Effector CD4-positive, alpha-beta T cell (primary cell): ENCODE measurements around the gene FOXP3.
A peak's percentile ranks its signal among the peaks of the same experiment; 100 is the strongest.
"Not testable (repeated sequence)": the region's sequence is repeated elsewhere in the genome, so short reads cannot be mapped to it uniquely, and the experiment has no call there.

Experiments used
- DNase-seq: peaks from one replicate; pipeline ENCODE4 v3.0.0-alpha.2; 2020
- total RNA-seq: gene quantifications from one replicate; lab custom pipeline; 2026; lab: John Stamatoyannopoulos, UW

FOXP3 gene, protein sequence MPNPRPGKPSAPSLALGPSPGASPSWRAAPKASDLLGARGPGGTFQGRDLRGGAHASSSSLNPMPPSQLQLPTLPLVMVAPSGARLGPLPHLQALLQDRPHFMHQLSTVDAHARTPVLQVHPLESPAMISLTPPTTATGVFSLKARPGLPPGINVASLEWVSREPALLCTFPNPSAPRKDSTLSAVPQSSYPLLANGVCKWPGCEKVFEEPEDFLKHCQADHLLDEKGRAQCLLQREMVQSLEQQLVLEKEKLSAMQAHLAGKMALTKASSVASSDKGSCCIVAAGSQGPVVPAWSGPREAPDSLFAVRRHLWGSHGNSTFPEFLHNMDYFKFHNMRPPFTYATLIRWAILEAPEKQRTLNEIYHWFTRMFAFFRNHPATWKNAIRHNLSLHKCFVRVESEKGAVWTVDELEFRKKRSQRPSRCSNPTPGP
- 40.9 reads per million, percentile 64 among the genes with 10 or more reads in this experiment for total RNA-seq

DNA sequence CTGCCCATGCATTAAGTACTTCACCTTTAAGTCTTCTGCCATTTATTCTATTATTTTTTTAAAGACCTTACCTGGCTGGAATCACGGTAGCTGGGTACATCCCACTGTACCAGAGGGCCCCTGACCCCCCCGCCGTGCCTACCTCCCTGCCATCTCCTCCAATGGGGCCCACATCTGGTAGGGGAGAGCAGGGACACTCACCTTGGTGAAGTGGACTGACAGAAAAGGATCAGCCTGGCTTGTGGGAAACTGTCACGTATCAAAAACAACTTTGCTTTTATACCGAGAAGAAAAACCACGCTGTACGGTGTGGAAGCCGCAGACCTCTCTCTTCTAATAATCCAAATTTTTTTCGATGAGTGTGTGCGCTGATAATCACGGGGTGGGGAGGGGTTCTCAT is at the start of gene FOXP3:
Gene FOXP3 (minus strand): TSS at position 251 of the 400 bp plus-strand sequence. CDS start 6,205 bp downstream, outside the sequence.
- no peak for DNase-seq

DNA sequence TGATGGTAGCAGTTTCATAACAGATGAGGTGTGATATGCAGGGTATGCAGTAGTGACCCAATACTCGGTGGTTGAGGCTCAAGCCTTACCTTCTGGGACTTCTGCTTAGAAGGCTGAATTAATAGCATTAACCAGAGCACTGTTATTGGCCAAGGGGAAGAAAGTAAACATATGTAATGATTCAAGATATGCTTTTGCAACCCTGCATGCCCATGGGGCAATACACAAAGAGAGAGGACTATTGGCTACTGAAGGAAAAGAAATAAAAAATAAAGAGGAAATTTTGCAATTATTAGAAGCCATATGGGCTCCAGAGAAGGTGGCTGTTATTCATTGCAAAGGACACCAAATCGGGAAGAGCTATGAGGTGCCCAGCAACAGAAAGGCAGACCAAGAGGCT is 47.7 kb upstream of the FOXP3 start:
- no peak for DNase-seq

DNA sequence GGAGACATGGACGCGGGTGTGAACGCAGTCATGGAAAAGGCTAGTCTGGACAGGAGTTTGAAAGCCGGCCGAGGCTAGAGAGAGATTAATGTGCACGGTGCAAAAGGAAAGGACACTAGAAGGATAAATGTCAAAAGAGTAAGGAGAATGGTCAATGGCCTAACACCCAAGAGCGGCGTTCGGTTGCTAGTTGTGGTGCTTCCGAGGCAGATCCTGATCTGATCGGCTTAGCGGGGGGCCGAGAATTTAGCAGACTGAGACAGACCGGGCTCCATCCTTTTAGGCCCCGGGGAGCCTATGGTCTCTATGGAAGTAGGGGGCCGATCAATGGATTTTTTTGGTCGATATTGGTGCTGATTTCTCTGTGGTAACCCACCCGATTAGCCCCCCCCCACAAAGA is 45.9 kb upstream of the FOXP3 start:
- DNase-seq = no peak

DNA sequence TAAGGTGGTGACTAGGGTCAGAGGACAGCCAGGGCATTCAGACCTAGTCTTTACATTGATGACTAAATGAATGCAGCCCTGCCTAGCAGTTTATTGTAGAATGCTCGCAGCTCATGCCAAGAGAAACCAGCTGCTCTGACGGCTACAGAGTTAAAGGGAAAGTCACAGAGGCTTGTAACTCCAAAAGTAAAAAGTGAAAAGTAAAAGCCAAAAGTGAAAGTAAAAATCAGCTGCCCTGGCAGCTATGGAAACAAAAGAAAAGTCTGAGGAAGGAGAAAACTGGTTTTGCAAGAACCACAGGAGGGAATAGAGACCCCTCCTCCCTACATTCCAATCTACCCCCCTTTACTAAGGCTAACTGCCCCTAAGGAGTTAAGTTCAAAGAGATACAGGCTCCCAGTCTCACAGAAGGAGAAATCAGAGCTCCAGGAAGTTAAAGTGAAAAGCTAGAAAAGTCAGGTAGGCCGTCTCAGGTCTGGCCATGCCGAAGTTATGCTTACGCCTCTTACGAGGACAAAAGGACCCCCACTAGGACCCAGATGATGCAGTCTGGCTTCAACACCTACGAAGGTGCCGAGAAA is 45.0 kb upstream of the FOXP3 start:
- DNase-seq = no peak

DNA sequence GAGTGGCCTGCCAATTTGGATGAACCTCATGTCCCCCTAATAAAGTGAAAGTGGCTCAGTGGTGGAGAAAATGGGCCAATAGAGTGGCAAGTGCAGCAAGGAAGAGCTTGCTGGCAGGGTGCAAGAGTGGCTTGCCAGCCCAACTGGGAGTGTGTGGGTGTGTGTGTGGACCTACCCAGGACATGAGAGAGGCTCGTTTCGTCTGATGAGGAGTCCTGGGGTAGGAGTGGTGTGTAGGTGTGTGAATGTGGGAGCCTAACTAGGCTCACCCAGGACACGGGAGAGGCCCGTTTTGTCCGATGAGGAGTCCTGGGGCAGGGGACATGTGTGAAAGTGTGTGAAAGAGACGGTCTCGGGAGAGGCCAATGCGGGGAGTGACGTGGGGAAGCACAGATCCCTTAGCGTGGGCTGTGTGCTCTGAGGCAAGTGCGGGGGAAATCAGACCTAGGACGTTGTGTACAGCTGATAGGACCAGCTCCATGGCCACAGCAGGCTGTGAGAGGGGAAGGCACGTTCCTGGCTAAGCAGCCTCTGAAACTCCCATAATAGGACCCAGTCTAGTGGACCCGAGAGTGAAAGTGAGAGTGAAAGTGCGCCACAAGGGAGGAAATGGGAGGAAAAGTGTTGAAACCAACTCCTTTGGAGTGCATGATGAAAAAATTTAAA is 44.2 kb upstream of the FOXP3 start:
- no peak for DNase-seq

DNA sequence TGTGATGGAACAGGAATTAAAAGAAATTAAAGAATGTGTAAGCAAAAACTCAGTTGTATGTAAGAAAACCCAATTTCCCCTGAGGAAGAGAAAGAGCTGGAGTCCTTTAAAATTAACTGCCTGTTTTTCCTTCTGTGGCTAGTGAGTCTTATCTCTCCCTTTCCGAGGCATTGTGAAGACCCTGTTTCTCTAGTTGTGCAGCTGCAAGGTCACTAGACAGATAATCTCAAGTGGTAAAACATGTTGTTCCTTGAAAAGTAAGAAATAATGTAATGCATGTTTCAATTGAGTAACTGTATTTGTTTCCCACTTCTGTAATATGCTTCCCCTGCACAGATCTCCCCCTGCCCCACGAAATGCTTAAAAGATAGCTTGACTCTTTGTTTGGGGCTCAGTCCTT is 43.3 kb upstream of the FOXP3 start:
- DNase-seq = not testable (repeated sequence)

DNA sequence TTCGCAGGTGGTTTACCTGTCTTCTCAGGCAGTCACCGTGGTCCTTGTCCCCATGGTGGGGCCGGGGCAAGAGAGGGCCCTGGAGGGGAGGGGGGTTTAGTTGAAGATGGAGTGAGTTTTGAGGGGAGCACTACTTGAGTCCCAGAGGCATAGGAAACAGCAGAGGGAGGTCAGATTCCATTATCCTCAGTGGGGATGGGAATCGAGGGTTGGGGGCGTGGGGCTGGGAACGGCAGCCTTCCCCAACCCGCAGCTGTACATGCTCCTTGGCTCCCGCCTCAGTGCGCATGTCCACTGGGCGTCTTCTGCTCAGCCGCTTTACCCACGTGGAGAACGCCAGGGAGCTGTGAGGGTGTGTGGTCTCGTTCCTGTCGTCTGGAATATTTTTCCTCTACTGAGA is 38.8 kb upstream of the FOXP3 start, which contains the start of gene GAGE10:
Gene GAGE10 (plus strand): TSS at position 301 of the 400 bp plus-strand sequence. CDS start 1,214 bp downstream, outside the sequence.
- no peak for DNase-seq

DNA sequence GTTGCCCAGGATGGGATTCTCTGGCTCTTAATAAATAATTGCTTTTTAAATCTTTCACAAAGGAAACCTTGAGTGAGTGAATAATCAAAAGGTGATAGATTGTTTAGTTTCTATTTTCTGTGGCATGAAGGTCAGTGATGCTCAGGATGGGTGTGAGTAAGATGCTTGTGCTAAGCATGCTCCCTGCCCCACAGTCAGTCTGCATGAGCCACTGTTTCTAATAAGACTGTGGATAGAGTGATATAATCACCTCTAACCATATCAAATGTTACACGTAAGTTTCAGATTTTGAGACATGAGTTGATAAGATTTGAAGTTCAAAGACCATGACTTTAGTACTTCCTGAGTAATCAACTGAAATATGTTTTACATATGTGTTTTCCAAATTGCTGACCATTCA is 36.2 kb upstream of the FOXP3 start:
- no peak for DNase-seq

DNA sequence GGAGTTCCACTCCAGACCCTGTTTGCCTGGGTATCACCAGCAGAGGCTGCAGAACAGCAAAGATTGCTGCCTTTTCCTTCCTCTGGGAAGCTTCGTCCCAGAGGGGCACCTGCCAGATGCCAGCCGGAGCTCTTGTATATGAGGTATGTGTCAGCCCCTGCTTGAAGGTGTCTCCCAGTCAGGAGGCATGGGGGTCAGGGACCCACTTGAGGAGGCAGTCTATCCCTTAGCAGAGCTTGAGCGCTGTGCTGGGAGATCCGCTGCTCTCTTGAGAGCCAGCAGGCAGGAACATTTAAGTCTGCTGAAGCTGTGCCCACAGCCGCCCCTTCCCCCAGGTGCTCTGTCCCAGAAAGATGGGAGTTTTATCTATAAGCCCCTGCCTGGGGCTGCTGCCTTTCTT is 34.8 kb upstream of the FOXP3 start:
- DNase-seq = not testable (repeated sequence)

DNA sequence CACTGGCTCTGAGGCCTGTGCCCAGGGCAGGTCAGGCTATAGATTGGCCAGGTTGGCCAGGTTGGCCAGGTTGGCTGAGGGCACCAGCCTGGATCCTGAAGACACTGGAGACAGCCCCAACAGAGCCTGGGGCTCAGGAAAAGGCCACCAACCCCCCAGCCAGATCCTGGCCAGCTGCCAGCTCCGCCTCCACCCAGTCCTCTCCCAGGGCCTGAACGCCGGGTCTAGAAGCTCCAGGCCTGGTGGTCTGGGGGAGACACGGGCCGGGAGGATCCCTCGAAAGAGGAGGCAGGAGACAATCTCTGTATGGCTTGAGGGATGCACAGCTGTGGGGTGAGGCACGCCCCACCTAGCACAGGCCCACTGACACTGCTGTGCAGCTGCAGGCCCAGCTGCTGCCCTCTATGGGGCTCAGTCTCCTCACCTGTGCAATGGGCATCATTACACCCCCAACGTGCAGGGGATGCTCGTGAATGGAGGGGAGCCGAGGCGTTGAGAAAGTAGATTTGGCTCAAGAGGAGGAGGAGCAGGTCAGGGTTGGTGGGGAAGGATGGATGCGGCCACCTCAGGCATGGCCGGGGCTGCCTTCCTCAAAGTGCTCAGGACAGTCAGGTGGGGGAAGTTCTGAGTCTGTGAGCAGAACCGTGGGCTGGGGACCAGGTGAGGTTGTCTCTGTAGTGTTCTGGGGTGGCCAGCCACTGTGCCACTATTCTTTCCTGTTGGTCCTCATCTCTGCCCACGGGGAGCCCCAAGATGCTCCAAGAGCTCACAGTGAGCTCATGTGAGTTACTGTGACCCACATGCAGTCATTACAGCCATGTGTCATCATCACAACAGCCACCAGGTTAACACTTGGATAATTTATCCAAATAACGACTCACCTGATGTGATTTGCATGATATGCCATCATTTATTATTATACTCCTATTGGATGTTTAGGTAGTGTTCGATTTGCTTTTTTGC is 28.2 kb upstream of the FOXP3 start:
- no peak for DNase-seq

DNA sequence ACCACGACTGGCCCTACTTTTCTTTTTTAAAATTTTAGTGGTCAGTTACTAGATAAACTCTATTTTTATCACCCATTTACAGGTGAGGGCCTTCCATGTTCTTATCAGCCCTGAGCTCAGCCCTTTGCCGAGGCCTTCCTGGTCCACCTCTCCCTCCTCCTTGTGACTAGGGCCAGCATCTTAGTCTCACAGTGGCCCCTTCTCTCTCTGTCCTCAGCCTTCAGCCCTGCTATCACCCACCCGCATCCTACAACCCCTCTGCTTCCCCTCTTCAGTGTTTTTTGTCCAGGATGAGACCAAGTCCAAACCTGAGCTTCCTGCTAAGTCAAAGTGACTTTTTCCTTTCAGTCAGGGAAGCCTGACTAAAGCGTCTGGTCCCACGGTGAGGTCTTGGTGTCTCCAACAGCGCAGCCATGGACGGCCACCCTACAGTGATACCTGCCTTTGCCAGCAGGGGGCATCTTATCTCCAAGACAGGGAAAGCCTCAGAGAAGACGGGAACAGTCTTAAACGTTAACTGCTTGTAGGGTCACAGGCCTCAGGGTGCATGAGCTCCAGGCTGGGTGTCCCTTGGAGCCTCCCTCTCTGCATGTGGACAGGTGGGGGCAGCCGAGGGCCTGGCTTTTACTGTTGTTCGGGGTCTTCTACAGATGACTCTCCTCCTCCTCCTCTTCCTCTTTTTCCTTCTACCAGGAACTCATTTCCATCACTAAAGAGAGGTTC is 27.3 kb upstream of the FOXP3 start:
- DNase-seq = peak; percentile 58

DNA sequence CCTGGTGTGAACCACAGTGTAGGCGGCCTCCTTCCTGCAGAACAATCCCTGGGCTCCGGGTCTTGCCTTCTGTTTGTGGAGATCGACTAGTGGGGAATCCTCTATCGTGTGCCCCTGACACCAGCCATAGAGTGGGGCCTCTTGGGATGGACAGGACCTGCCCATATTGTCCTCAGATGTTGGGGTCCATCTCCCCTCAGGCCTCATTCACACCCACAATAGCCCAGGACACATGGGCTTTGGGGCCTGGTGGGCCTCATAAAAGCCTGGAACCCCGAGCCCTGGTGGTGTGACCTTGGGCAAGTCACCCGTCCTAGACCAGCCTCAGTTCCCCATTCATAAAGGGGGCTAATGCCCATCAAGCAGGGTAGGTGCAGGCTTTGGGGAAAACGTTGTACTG is 25.7 kb upstream of the FOXP3 start:
- no peak for DNase-seq

DNA sequence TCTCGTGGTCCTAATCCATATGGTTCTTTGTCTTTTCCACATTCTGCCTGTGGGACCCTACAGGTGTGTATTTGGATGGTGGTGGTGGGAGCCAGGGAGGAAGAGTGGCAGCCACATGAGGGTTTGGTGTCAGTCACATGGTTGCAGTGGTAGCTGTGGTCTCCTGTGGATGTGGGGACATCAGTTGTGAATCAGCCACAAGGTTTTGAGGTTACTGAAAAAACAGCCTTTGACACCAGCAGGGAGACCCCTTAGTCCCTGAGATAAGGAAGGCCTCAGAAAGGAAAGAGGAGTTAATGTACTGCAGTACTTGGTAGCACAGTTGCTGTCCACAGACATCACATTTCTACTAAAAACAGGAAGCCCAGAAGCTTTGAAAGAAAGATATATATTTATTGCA is 23.2 kb upstream of the FOXP3 start:
- no peak for DNase-seq

DNA sequence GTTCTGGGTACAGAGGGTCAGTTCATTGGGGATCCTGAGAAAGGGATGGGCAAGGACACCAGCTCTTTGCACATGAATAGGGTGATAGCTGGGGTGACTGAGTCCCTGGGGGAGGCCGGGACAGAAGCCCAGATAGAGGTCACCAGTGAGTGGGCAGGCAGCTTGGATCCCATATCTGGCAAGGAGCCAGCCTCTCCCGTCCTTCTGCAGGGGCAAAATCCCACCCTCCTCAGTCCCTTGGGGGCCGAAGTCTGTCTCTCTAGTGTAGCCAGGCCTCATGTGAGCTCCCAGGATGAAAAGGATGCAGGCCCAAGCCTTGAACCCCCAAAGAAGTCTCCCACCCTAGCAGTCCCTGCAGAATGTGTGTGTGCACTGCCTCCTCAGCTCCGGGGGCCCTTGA is 22.1 kb upstream of the FOXP3 start:
- DNase-seq = no peak

DNA sequence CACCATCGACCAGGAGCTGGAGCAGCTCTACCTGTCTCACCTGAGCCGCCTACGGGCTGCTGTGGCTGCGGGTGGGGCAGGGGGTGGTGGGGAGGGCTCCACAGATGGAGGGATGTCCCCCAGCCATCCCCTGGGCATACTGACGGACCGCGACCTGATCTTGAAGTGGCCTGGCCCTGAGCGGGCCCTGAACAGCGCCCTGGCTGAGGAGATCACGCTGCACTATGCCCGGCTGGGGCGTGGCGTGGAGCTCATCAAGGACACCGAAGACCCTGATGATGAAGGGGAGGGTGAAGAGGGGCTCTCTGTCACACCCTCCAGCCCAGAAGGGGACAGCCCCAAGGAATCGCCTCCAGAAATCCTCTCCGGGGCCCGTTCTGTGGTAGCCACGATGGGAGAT is 21.6 kb upstream of the FOXP3 start:
- no peak for DNase-seq

DNA sequence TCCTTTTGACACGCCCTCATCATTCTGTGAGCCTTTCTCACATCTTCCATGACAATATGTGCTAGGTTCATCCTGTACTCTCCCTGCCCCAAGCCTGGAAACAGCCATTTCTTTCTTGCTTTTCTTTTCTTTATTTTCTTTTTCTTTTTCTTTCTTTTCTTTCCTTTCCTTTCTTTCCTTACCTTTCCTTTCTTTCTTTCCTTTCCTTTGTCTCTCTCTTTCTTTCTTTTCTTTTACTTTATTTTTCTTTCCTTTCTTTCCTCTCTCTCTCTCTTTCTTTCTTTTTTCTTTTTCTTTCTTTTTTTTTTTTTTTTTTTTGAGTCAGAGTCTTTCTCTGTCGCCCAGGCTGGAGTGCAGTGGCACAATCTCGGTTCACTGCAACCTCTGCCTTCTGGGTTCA is 19.7 kb upstream of the FOXP3 start:
- no peak for DNase-seq

DNA sequence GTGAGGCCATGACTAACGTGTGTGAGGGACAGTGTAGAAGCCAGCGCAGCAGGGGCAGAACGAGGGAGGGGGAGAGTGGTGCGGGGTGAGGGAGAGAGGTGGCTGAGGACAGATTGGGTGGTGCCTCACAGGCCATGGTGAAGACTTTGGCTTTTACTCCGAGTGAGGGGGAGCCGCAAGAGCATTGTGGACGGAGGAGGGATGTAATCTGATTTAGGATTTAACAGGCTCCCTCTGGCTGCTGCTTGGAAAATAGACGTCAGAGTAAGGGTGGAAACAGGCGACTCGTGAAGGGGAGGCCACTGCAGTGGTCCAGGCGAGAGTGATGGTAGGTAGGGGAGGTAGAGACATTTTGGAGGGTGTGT is 18.1 kb upstream of the FOXP3 start:
- no peak for DNase-seq

DNA sequence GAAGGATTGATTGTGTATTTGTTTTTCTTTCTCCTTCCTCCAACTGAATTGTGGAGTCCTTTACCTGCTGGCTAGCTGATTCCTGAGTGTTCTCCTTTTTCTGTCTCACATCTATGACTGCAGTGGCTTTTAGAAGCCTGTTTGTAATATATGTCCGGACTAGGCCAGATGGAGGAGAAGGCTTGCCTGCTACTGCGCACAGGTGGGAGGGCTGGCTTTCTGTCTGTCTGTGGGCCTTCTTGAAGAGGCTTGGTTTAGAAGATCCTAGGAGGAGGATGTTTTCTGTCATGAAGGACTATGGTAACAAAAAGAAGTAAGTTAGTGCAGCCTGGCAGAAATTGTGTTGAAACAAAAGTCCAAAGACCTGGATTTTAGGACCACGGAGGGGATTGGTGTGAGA is 13.6 kb upstream of the FOXP3 start:
- DNase-seq = no peak

DNA sequence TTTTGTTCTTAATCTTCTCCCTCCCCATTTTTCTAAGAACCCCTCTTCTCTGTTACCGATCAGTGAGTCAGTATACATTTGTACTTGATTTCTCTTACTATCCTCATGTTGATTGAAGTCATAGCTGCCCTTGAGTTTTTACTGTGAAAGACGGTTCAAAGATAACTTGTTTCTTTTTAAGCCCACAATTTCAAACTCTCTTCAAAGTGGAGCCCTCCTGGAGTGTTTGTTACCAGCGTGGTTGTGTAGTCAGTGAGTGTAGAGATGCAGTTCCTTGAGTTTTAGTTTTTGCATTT is 13.0 kb upstream of the FOXP3 start:
- DNase-seq = no peak

DNA sequence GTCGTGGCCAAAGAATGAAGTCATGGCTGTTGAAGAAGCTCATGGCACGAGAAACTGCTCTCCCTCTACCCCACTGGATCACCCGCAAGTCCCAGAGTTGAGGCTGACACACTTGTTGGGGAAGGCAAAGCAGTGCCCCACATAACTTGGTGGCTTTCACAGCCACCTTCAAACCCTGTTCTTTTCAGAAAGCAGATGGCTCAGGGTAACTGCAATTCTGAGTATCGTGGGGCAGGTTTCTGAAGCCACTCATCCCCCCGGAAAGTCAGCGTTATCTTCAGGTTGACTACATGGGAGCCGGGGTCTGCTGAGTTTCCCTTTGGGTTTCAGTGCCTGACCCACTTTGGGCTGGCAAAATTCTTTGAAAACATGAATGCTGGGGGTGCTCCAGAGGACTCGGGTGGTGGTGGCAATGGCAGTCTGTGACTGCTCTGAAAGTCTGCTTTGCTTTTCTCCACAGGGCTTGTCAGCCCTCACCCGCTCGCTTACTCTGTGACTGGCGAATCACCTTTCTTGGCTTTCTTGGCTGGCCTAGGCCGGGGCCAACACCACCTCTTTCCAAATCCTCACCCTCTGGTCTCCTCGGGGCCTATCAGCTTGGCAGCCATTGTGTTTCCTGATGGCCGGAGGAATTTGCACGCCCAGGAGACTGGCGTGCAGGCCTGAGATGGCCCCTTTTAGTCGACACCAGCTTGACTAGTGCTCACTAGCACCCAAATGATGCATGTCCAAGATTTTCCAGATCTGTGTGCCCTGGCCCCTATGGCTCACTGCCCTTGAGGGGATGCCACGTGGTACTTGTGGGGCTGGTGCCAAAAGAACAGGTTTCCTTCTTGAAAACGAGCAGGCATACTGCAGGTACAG is 12.4 kb upstream of the FOXP3 start:
- DNase-seq = no peak

DNA sequence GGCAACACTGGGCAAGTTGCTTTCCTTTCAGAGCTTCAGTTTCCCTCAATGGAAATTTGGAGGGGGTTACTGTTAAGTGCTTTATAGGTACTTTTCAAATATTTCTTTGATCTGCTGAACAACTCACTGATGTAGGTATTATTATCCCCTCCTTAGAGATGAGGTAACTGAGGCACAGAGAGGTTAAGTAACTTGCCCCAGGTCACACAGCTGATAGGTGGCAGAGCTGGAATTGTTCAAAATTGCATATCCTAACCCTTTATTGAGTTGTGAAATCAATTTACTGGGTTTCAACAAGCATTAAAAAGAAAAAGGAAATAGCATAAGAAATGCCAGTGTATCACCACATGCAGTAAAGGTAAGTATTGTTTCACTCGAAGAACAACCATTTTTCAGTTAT is 11.7 kb upstream of the FOXP3 start:
- DNase-seq = no peak
